ENCODE data around the gene ENTHD1. TPM values are rescaled to one million over a fixed set of nuclear protein-coding genes. Genes with fewer than 3 reads are reported as not detected.

The ENTHD1 gene
- total and polyA plus RNA-seq, 2 of the 8 experiments (the other 6 are each of a cell fraction or from before 2014, with no cell fraction given) = not detected

- TF ChIP-seq POLR2A (IDR thresholded peaks at IDR 0.05; ENCODE audit: control extremely low read depth in 1 of 2, low read depth in 2 of 2, low read length in 2 of 2) = no peak
- TF ChIP-seq CHD7 (IDR thresholded peaks at IDR 0.05; ENCODE audit: insufficient replicate concordance, low read length) = no peak
- no peak for TF ChIP-seq EGR1 (IDR thresholded peaks at IDR 0.05; ENCODE audit: borderline replicate concordance, low read depth, low read length)
These were observed 117.1 kb downstream of the ENTHD1 start (continued) for GRCh38 chr22:39776295-39777009.

All from H1 (cell line).